ENCODE measurements around the gene CERS6.

Gene CERS6

DNA sequence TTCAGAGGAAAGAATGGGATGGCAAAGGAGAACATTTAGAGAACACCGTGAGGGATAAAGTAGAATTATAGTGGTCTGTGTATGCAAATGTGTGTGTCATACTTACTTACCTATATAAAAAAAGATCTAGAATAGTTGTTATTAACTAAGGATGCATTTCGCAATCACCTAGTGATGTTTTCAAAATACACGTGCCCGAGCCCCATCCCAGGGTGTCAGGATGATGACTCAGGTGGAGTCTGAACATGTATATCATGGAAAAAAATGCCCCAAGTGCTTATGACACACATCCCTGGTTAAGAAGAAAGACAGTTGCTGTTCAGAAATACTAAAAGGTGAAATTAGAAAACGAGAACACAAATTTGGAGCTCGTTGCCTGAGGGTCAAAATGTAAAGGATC is 109.0 kb downstream of the CERS6 start:
- Mint-ChIP-seq H3K36me3 (peaks cover 43% of the 10 kb centered on the region), H3K9me3 (ENCODE audit: low read depth) (no peaks in the 10 kb centered on the region), H3K27me3 (no peaks in the 10 kb centered on the region), H3K4me1 (ENCODE audit: low read depth) (peaks cover 39% of the 10 kb centered on the region), H3K4me3 (no peak overlapping the region), H3K27ac (peak overlapping the region; percentile 69)

DNA sequence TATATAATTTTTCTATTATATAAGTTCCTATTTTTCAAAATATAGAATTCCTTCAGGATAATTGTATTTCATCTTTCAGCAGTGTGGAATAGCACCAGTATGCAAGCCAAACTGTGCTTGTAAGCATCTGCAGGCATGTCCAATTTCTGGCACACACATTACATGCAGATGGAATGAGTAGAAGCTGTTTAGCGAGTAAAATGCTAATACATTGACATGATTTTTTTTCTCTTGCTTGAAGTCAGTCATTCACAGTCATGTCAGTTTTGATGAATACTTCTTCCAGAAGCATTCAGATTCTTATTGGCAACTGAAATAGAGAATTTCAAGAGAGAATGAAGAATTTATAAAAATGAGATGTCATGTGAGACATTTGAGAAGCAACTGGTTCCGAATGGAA is 109.4 kb downstream of the CERS6 start:
- Mint-ChIP-seq H3K27me3 (no peaks in the 10 kb centered on the region), H3K27ac (no peak overlapping the region), H3K4me1 (ENCODE audit: low read depth) (peaks cover 39% of the 10 kb centered on the region), H3K4me3 (no peak overlapping the region), H3K9me3 (ENCODE audit: low read depth) (no peaks in the 10 kb centered on the region), H3K36me3 (peaks cover 41% of the 10 kb centered on the region)

DNA sequence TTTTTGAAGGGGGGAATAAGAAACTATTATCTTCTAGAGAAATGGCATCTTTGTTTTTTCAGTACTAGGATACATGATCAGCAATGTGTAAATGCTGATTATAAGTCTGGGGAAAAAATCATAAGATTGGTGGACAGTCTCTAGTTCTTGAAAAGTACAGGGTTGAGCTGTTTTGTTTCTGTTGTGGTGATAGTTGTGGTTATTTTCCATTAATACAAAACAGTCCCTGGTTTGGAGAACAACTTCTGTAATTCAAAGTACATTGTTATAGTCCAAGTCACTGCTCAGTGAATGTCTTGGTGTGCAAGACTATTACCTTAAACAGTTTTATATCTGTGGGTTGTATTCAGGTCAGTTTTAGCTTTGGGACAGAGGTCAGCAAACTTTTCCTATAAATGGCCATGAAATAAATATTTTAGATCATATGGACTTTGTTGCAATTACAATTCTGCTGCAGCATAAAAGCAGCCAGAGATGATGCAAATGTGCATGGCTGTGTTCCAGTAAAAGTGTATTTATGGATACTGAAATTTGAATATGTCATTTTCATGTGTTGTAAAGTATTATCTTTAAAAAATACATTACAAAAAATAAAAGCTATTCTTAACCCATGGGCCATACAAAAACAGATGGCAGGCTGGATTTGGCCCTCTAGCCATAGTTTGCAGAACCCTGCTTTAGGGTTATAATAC is 111.0 kb downstream of the CERS6 start:
- peaks cover 46% of the 10 kb centered on the region for H3K4me1 Mint-ChIP-seq (ENCODE audit: low read depth)
- H3K27me3 Mint-ChIP-seq: no peaks in the 10 kb centered on the region
- H3K4me3 Mint-ChIP-seq: no peak overlapping the region
- H3K36me3 Mint-ChIP-seq: peaks cover 29% of the 10 kb centered on the region
- no peaks in the 10 kb centered on the region for H3K9me3 Mint-ChIP-seq (ENCODE audit: low read depth)
- no peak overlapping the region for H3K27ac Mint-ChIP-seq

DNA sequence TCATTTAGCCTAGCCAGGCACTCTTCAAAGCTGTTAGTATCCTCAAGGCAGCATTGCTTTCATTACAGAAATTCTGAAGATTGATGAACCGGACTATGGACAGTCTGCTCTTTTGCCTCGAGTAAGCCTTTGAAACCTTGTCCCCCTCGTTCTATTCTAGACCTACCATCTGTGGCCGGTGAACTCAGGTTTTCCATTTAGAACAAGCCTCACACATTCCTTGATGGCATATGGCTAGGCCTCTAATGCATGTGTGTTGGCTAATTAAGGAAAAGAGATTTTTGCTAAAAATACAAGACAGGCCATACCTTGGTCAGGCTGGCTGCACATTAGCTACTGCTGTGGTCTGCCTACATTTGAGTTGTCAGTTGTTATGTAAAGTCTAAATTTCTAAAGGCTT is 111.8 kb downstream of the CERS6 start:
- no peaks in the 10 kb centered on the region for H3K9me3 Mint-ChIP-seq (ENCODE audit: low read depth)
- no peak overlapping the region for H3K4me3 Mint-ChIP-seq
- no peaks in the 10 kb centered on the region for H3K27me3 Mint-ChIP-seq
- peaks cover 27% of the 10 kb centered on the region for H3K36me3 Mint-ChIP-seq
- no peak overlapping the region for H3K27ac Mint-ChIP-seq
- peaks cover 47% of the 10 kb centered on the region for H3K4me1 Mint-ChIP-seq (ENCODE audit: low read depth)

DNA sequence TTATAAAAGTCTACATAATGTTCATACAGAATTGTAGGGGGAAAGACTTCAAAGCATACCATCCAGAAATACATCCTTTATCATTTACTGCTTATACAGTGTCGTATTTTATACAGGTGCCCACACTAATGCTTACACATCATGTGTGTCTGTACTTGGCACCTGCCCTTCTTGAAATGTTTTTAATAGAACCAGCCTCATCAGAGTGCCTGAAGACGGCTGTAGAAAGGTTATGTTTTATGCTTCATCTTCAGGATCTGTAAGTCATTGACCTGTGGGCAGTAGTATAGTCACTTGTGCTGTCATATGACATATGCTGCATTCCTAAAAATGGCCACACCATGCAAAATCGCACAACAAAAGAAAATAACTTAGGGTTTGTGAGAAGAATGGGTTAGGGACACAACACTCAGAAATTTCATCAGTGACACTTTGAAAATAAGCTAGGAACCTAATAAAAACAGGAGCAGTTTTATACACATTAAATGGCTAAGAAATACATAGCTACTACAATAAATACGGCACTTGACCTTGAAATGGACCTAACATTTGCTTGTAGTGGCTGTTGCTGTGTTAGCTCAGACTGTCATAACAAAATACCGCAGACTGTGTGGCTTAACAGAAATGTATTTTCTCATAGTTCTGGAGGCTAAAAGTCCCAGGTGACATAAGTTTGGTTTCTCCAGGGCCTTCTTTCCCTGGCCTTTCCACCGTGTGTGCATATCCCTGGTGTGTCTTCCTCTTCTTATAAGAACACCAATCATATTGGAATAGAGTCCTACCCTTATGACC is 112.6 kb downstream of the CERS6 start:
- Mint-ChIP-seq H3K36me3 (peaks cover 23% of the 10 kb centered on the region), H3K4me3 (no peak overlapping the region), H3K27me3 (no peaks in the 10 kb centered on the region), H3K27ac (no peak overlapping the region), H3K4me1 (ENCODE audit: low read depth) (peaks cover 46% of the 10 kb centered on the region), H3K9me3 (ENCODE audit: low read depth) (no peaks in the 10 kb centered on the region)

DNA sequence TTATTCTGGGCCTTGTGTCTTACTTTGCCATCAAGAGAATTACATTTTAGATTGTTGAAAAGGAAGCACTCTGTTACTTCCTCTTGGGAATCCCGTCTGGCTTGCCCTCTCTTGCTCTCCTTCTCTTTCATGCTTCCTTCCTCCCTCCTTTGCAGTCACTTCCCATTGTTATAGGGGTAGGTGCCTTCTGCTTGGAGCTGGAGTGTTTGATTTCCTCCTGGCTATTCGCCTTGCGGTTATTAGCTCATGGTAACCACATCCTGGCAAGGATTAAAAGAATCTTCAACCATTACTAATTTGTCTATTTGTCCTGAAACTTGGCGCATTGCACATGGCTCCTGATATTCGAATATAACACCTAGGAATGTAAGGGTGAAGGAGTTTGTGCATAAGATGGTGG is 115.0 kb downstream of the CERS6 start:
- Mint-ChIP-seq H3K4me1 (ENCODE audit: low read depth) (peaks cover 36% of the 10 kb centered on the region), H3K9me3 (ENCODE audit: low read depth) (no peaks in the 10 kb centered on the region), H3K27me3 (no peaks in the 10 kb centered on the region), H3K4me3 (no peak overlapping the region), H3K27ac (no peak overlapping the region), H3K36me3 (peaks cover 19% of the 10 kb centered on the region)

DNA sequence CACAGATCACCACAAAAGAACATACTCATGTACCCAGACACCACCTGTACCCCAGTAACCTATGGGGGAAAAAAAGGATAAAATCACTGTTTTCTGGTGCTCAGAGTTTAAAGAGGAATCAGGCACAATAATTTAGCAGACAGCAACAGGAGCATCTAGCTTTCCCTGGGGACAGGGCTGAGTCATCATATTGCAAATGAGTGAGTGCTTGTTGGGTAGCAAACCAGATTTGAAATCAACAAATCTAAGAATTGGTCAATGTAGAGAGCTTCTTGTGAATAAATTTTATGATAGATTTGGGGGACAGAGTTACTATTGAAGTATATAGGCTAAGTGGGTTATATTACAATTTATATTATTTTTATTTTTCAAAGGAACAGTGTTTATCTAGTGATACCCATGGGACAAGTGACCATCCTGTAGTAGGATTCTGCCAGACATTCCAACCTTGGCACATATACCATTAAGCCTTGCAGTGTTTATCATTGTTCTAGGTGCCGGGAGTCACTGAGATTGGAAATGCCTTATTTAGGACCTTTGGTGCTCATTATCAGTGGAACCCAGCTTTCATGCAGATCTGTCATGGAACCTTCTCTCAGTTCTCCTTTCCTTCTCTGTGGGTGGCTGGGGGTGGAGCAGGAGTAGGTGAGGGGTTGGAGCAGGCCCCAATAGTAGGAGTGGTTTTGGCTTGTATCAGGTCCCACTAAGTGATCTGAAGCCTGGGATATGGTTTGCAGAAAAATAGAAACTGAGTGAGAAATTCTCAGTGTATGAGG is 117.2 kb downstream of the CERS6 start:
- H3K4me3 Mint-ChIP-seq: no peak overlapping the region
- no peak overlapping the region for H3K27ac Mint-ChIP-seq
- H3K36me3 Mint-ChIP-seq: peaks cover 13% of the 10 kb centered on the region
- no peaks in the 10 kb centered on the region for H3K27me3 Mint-ChIP-seq
- H3K4me1 Mint-ChIP-seq (ENCODE audit: low read depth): peaks cover 25% of the 10 kb centered on the region
- no peaks in the 10 kb centered on the region for H3K9me3 Mint-ChIP-seq (ENCODE audit: low read depth)

DNA sequence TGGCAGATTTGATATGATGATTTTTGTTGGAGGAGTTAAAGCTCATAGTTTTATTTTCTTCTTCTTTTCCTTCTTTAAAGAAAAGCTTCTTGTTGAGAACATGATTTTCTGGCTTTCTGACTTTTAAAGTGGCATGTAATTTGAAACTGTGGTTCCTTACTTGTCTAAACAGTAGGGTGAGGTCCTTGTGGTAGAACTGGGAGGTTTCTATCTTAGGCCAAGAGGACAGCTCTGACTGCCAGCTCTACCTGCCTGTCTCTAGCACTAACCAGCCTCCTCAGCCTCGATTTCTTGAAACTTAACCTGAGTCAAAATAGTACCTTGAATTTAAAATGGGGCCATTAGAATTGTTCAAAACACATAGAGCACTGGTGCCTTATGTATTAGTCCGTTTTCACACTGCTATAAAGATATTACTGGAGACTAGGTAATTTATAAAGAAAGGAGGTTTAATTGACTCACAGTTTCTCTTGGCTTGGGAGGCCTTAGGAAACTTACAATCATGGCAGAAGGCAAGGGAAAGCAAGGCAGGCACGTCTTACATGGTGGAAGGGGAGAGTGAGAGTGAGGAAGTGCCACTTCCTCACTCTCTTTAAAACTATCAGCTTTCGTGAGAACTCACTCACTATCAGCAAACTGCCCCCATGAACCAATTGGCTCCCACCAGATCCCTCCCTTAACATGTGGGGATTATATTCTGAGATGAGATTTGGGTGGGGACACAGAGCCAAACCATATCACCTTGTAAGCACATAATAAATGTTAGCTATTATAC is 119.0 kb downstream of the CERS6 start:
- Mint-ChIP-seq H3K27me3 (no peaks in the 10 kb centered on the region), H3K4me1 (ENCODE audit: low read depth) (peaks cover 29% of the 10 kb centered on the region), H3K4me3 (no peak overlapping the region), H3K9me3 (ENCODE audit: low read depth) (no peaks in the 10 kb centered on the region), H3K36me3 (peaks cover 12% of the 10 kb centered on the region), H3K27ac (peak overlapping the region; percentile 5)

DNA sequence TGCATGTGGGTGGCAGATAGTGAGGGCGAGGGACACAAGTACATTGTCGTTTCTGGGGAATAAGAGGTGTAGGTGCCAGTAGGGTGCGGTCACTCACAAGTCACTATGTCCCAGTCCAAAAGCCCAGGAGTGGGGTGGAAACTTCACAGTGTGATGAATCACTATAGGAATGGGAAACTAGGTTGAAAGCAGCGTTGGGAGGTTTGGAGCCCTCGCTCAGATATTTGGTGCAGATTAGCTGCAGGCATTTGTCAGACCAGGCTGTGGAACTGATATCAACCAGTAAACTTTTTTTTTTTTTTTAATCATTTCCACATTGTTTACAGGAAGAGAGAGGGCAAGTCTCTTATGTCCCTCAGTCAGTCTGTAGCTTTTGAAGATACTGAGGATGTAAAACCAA is 121.8 kb downstream of the CERS6 start:
- H3K36me3 Mint-ChIP-seq: peaks cover 4% of the 10 kb centered on the region
- peaks cover 46% of the 10 kb centered on the region for H3K4me1 Mint-ChIP-seq (ENCODE audit: low read depth)
- no peaks in the 10 kb centered on the region for H3K9me3 Mint-ChIP-seq (ENCODE audit: low read depth)
- no peak overlapping the region for H3K4me3 Mint-ChIP-seq
- H3K27me3 Mint-ChIP-seq: no peaks in the 10 kb centered on the region
- H3K27ac Mint-ChIP-seq: no peak overlapping the region

DNA sequence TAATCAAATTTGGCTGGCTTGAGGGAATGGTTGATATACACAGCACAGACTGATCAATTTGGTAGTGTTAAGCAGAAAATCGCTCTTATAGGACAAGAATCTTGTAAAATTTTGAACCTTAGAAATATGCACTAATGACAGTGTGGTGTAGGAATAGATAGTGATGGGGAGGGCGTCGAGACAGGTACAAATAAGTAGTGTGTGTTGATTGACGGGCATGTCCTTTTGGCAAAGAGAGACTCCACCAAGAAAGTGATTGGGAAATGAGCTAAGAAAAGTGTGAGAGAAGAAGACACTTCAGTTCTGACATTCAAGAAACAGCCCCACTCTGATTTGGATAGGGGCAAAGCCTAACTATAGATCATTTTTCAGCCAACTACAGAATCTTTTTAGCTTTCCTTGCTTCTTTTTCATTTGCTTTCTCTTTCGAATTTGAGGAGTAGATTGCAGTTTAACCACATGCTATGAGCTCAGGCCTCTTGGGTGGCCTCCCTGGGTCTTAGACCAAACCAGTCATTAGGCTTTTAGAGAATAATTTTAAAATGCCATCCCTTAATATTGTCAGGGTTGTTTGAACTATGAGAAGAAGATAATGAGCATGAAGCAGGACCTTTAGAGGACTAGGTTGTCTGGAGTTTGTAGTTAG is 127.1 kb downstream of the CERS6 start:
- peak overlapping the region; percentile 3 for H3K4me3 Mint-ChIP-seq
- no peaks in the 10 kb centered on the region for H3K9me3 Mint-ChIP-seq (ENCODE audit: low read depth)
- H3K27ac Mint-ChIP-seq: peak overlapping the region; percentile 80
- H3K36me3 Mint-ChIP-seq: peaks cover 8% of the 10 kb centered on the region
- peaks cover 69% of the 10 kb centered on the region for H3K4me1 Mint-ChIP-seq (ENCODE audit: low read depth)
- no peaks in the 10 kb centered on the region for H3K27me3 Mint-ChIP-seq

DNA sequence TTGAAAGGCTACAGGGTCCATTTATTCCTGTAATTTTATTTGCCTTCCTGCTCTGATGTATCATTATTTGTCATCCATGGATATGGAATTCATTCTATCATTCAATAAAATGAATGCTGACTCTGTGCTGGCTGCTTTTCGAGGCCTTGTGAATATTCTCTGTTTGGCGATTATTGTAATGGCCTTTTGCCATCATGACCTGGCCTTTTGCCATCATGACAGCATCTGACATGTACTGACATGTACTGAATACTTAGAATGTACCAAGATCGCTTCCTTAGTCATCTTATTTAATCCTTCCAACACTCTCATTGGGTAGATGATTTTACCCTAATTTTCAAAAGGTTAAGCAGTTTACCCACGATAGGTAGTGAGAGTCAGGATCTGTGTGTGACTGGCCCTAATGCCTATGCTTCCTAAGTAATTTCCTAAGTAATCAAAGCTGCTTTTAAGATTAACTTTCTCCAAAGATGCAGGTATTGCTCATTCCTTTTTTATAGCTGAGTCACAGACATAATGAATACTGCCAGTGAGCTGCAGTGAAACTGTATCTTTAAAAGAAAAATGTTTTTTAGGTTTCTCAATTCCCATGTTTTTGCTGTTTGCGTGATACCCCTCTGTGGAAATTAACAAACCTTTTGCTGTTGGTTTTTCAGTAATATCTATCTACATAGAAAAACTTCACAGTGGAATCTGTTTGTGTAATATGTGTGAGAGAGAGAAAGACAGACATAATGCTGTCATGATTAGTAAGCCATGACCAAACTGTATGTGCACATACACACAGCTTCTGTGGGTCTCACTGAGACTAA is 127.8 kb downstream of the CERS6 start:
- H3K4me3 Mint-ChIP-seq: no peak overlapping the region
- no peaks in the 10 kb centered on the region for H3K27me3 Mint-ChIP-seq
- H3K9me3 Mint-ChIP-seq (ENCODE audit: low read depth): no peaks in the 10 kb centered on the region
- peaks cover 11% of the 10 kb centered on the region for H3K36me3 Mint-ChIP-seq
- peak overlapping the region; percentile 80 for H3K27ac Mint-ChIP-seq
- H3K4me1 Mint-ChIP-seq (ENCODE audit: low read depth): peaks cover 74% of the 10 kb centered on the region

DNA sequence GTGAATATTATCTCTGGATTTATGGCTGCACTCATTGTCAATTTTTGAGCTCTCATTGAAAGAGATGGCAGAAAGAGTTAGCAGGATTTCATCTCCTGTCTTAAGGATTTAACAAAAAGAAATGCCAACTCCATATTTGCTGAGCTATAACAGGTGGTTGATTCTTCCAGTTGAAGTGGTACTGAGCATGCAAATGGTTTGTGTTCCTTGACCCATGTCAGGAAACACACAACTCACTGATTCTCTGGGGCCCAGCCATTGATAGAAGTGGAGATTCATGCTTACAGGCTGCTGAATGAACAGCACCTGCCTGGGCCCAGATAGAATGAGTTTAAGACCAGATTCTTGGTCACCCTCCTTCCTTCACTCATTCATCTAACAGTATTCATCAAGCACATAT is 128.8 kb downstream of the CERS6 start:
- Mint-ChIP-seq H3K27ac (no peak overlapping the region), H3K27me3 (no peaks in the 10 kb centered on the region), H3K9me3 (ENCODE audit: low read depth) (no peaks in the 10 kb centered on the region), H3K36me3 (peaks cover 8% of the 10 kb centered on the region), H3K4me3 (no peak overlapping the region), H3K4me1 (ENCODE audit: low read depth) (peaks cover 76% of the 10 kb centered on the region)

DNA sequence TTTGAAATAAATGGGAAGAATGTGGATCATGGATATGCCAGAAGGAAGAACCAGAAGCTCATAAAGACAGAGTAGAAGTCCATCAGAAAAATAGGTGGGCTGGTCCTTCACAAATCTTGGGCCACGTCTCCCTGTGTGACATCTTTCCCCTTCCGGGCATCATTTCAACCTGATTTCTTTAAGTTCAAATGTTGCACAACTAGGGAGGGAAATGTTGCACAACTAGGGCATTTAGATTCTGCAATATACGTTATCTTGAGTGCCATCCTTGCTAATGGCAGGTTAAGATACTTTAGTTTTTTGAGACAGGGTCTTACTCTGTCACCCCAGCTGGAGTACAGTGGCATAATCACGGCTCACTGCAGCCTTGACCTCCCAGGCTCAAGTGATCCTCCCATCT is 129.6 kb downstream of the CERS6 start:
- H3K4me1 Mint-ChIP-seq (ENCODE audit: low read depth): peaks cover 72% of the 10 kb centered on the region
- H3K4me3 Mint-ChIP-seq: no peak overlapping the region
- peaks cover 9% of the 10 kb centered on the region for H3K36me3 Mint-ChIP-seq
- no peaks in the 10 kb centered on the region for H3K27me3 Mint-ChIP-seq
- H3K27ac Mint-ChIP-seq: no peak overlapping the region
- no peaks in the 10 kb centered on the region for H3K9me3 Mint-ChIP-seq (ENCODE audit: low read depth)

DNA sequence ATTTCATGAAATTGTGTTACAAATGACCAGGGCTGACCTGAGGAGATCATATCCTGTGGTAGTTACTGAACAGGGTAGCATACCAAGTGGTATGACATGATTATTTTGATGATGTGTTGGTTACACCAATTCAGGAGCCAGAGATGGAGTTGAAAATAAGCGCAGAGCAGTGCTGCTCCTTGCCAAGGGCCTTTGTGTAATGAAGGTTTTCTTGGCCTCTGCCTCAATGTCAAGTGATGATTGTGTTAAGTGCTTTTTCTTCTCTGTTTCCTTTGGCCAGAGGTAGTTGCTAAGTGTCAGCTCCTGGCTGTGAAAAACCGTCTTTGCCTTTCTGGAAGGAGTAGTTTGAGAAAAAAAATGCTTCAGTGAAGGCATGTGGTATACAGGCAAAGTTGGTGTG is 131.2 kb downstream of the CERS6 start:
- no peaks in the 10 kb centered on the region for H3K9me3 Mint-ChIP-seq (ENCODE audit: low read depth)
- H3K4me3 Mint-ChIP-seq: no peak overlapping the region
- peaks cover 62% of the 10 kb centered on the region for H3K4me1 Mint-ChIP-seq (ENCODE audit: low read depth)

More for the DNA sequence above, 131.2 kb downstream of the CERS6 start:
- no peaks in the 10 kb centered on the region for H3K27me3 Mint-ChIP-seq
- peaks cover 9% of the 10 kb centered on the region for H3K36me3 Mint-ChIP-seq
- H3K27ac Mint-ChIP-seq: no peak overlapping the region

Data from activated naive CD8-positive, alpha-beta T cell (primary cell).